ENCODE measurements around the gene CCL20. TPM values are rescaled to one million over a fixed set of nuclear protein-coding genes. Genes with fewer than 3 reads are reported as not detected.

Gene CCL20, protein sequence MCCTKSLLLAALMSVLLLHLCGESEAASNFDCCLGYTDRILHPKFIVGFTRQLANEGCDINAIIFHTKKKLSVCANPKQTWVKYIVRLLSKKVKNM
- total RNA-seq (2022): 2.8 and 3.5 TPM in 2 replicates
- percentile 64 among the genes with signal in this experiment for Bru-seq, nascent RNA
- percentile 75 among the genes with signal in this experiment for BruChase-seq, experiment 1, labeled RNA remaining after a 2-hour chase
- percentile 83 among the genes with signal in this experiment for BruChase-seq, experiment 2, labeled RNA remaining after a 6-hour chase
- long read RNA-seq, partial matches to known transcripts: 0 of 6 reads
- long read RNA-seq, other reads (novel, unspliced or antisense): 1 of 6 reads

DNA sequence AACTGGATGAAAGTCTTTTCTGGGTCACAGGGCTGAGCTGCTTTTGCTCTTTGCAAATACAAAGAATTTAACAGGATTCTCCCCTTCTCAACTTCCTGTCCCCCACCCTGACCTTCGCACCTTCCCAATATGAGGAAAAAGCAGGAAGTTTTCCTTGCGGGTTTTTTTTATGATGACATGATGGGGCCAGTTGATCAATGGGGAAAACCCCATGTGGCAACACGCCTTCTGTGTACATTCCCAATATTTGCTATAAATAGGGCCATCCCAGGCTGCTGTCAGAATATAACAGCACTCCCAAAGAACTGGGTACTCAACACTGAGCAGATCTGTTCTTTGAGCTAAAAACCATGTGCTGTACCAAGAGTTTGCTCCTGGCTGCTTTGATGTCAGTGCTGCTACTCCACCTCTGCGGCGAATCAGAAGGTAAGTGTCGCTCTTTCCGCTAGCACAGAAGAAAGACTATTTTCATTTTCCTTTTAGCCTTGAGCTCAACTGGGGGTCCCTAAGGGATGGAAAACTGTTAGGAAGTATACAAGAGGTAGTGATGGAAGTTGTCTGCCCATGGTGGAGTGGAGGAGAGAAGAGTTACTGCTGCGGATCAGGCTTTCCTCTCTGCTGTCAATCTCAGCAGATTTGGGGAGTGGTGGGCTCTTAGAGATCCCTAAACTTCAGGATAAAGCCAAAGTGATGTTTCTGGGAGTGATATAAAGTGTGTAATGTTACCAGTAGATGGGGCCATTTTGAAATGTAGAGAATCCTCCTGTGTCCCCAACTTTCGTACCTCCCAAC is at the start of gene CCL20:
TSS of gene CCL20 (plus strand) at position 281 of the 792 bp plus-strand sequence. CDS start at position 351, 70 bp downstream.
- CTCF ChIA-PET: interaction anchor here (0.8 kb wide), 1 partner anchor 52 kb away, joined by 3 read pairs; no protein-coding TSS in a partner anchor
- intact Hi-C loops (cut with micrococcal nuclease; ENCODE audit: unreplicated experiment): loop anchor here (2.0 to 5.0 kb wide), 2 partner anchors 49 to 57 kb away; partner anchors contain the start of gene DAW1
- peak; percentile 36 to 50 for DNase-seq
- no peaks in the 10 kb centered on the region for H3K27me3 Mint-ChIP-seq (ENCODE audit: insufficient read depth, unreplicated experiment)
- H3K36me3 Mint-ChIP-seq (ENCODE audit: insufficient read depth, unreplicated experiment): peaks cover 6% of the 10 kb centered on the region
- H3K4me3 ChIP-seq (ENCODE audit: low read depth, low read length): peak within 1 kb of the TSS; percentile 15
- H3K27me3 ChIP-seq (replicated peaks; ENCODE audit: control insufficient read depth, insufficient read depth, low read length): no peaks in the 10 kb centered on the region
- H3K4me3 Mint-ChIP-seq (ENCODE audit: unreplicated experiment): peak within 1 kb of the TSS; percentile 72
- H3K9me3 ChIP-seq: no peaks in the 10 kb centered on the region
- H3K9me3 Mint-ChIP-seq (ENCODE audit: unreplicated experiment): no peaks in the 10 kb centered on the region
- H3K4me1 ChIP-seq: peaks cover 18% of the 10 kb centered on the region
- H3K27ac Mint-ChIP-seq (ENCODE audit: unreplicated experiment): peak within 1 kb of the TSS; percentile 90
- peaks cover 13% of the 10 kb centered on the region for H3K4me1 Mint-ChIP-seq (ENCODE audit: low read depth, unreplicated experiment)
- no peaks in the 10 kb centered on the region for H3K36me3 ChIP-seq (ENCODE audit: control insufficient read depth, insufficient read depth, low read length)
- BruUV-seq (replicated peaks): TSS peak; percentile 82
- POLR2A ChIA-PET: interaction anchor here (0.5 to 0.7 kb wide), 3 partner anchors 18 to 486 kb away, joined by 3 to 8 read pairs (median 3); partner anchors contain the start of gene DAW1
- TF ChIP-seq, protein P1, sequence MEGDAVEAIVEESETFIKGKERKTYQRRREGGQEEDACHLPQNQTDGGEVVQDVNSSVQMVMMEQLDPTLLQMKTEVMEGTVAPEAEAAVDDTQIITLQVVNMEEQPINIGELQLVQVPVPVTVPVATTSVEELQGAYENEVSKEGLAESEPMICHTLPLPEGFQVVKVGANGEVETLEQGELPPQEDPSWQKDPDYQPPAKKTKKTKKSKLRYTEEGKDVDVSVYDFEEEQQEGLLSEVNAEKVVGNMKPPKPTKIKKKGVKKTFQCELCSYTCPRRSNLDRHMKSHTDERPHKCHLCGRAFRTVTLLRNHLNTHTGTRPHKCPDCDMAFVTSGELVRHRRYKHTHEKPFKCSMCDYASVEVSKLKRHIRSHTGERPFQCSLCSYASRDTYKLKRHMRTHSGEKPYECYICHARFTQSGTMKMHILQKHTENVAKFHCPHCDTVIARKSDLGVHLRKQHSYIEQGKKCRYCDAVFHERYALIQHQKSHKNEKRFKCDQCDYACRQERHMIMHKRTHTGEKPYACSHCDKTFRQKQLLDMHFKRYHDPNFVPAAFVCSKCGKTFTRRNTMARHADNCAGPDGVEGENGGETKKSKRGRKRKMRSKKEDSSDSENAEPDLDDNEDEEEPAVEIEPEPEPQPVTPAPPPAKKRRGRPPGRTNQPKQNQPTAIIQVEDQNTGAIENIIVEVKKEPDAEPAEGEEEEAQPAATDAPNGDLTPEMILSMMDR (IDR thresholded peaks at IDR 0.05; ENCODE audit: insufficient read depth in 1 of 2, low read depth in 1 of 2, low read length in 1 of 2, severe bottlenecking in 1 of 2, unreplicated experiment in 1 of 2): no peak

DNA sequence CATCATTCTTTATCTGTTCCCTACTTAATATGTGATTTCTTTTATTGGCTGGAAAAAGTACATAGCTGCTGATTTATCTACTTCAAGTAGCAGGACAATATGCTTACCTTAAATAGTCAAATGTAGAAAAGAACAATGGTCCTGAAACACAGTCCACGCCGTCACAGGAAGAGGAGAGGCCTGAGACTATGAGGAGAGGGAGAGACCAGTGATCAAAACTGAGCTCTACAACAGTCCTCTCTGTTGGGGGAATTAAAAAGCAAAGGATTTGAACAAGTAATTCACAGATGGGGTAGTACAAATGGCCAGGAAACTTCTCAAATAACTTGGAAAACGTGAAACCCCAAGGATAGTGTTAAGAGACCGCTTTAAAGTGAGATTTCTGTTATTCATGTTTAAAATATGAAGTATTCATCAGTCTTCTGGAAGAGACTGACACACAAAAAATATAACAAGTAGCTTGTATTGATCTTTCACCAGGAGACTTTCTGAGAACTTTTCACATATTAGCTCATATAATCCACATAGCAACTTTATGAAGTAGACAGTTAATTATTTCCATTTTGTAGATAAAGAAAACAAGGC is 47.8 kb upstream of the CCL20 start:
- no peak overlapping the region for H3K4me3 Mint-ChIP-seq (ENCODE audit: unreplicated experiment)
- Histone ChIP-seq H3K27me3 (replicated peaks; ENCODE audit: control insufficient read depth, insufficient read depth, low read length) (no peaks in the 10 kb centered on the region), H3K9me3 (no peaks in the 10 kb centered on the region), H3K4me3 (ENCODE audit: low read depth, low read length) (no peak overlapping the region), H3K36me3 (ENCODE audit: control insufficient read depth, insufficient read depth, low read length) (no peaks in the 10 kb centered on the region), H3K4me1 (peaks cover 31% of the 10 kb centered on the region)
- H3K36me3 Mint-ChIP-seq (ENCODE audit: insufficient read depth, unreplicated experiment): peaks cover 11% of the 10 kb centered on the region
- CTCF ChIA-PET: interaction anchor here (0.6 to 2.7 kb wide), 16 partner anchors 29 to 426 kb away, joined by 3 to 48 read pairs (median 4); partner anchors contain the start of gene SLC19A3
- H3K9me3 Mint-ChIP-seq (ENCODE audit: unreplicated experiment): no peaks in the 10 kb centered on the region
- H3K4me1 Mint-ChIP-seq (ENCODE audit: low read depth, unreplicated experiment): peaks cover 28% of the 10 kb centered on the region
- peak overlapping the region; percentile 58 for H3K27ac Mint-ChIP-seq (ENCODE audit: unreplicated experiment)
- POLR2A ChIA-PET: interaction anchor here (0.5 to 1.1 kb wide), 3 partner anchors 64 to 965 kb away, joined by 4 to 6 read pairs (median 4); no protein-coding TSS in a partner anchor
- no peak for DNase-seq
- TF ChIP-seq, protein P1 (IDR thresholded peaks at IDR 0.05; ENCODE audit: insufficient read depth in 1 of 2, low read depth in 1 of 2, low read length in 1 of 2, severe bottlenecking in 1 of 2, unreplicated experiment in 1 of 2): no peak
- intact Hi-C loops (cut with micrococcal nuclease; ENCODE audit: unreplicated experiment): loop anchor here (1.0 to 5.0 kb wide), 5 partner anchors 96 to 360 kb away; partner anchors contain the start of gene AGFG1
- BruUV-seq (replicated peaks): no TSS peak
- H3K27me3 Mint-ChIP-seq (ENCODE audit: insufficient read depth, unreplicated experiment): no peaks in the 10 kb centered on the region

Measured in Caco-2 (cell line).